Subcutaneous preadipocyte (primary cell): ENCODE results near the gene RPS18. TPM values are rescaled to one million over a fixed set of nuclear protein-coding genes. Genes with fewer than 3 reads are reported as not detected.

Experiments
- total RNA-seq: library from RNA; depleted of rRNA; stranded (reverse); fragments of >200 nt; gene quantifications from 2 replicates; pipeline ENCODE4 v1.2.3, GENCODE V29; 2012

The RPS18 gene
- total RNA-seq = 2,332 and 5,287 TPM in 2 replicates

DNA sequence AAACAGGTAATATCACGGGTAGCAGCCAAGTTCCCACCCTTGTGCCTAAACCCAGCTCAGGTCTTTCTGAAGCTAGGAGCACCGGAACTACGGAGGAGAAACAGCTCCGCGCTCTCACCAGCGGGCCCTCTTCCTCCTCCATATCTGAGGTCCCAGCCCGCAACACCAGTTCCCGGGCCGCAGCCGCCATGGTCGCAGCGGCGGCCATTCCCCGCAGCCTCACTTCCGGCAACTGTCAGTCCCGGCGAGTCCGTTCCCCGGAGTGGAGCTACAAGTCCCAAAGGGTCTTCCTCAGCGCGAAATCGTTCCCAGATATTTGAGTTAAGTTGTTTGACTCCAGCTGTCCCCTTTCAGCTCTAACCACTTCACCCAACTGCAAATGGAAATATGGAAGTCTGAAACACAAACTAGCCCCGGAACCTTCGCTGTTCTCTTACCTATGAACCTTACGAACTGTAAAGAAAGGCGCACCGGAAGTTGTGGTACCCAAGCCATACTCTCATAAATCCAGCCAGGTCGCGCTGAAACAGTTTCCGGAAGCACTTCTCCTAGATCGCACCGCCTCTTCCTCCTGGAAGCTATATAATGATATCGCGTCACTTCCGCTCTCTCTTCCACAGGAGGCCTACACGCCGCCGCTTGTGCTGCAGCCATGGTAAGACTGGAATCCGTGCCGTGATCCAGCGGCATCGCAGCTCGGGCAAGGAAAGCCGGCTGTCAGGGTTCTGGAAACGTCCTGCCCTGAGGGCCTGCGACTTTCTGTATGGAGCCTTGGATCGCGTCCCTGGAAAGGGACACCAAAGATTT lies at the start of gene RPS18, which contains the start of gene VPS52:
Gene RPS18 (plus strand): TSS at position 608 of the 807 bp plus-strand sequence. CDS start 45 bp downstream, at position 653.
Gene VPS52 (minus strand): TSS at position 409 of the 807 bp plus-strand sequence. CDS start 201 bp downstream, at position 208.

DNA sequence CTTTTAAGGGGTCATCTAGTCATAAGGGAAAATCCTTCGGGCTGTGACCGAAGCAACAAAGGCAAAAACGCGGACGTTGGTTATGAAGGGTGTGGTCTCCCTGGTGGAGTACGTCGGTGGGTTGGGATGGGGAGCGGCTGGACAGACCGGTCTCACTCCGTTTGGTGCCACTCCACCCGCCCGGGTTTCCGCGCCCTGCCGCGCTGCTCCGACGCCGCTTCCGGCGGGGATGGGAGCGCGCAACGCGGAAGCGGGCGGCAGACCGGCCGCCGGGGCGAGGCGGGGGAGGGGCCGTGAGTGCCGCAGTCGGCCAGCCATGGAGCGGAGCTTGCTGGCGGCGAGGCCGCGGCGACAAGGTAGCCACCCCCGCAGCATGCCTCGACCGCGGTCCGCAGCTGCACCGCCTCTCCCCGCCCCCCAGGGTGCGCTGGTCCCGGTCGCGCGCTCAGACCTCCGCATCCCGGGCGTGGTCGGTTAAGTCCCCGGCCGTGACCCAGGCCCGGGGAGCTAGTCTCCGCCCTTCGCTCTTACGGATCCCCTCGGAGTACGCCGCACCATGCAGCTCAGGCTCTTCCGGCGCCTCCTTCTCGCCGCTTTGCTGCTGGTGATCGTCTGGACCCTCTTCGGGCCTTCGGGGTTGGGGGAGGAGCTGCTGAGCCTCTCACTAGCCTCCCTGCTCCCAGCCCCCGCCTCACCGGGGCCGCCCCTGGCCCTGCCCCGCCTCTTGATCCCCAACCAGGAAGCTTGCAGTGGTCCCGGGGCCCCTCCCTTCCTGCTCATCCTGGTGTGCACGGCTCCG lies 5.2 kb downstream of the RPS18 start, which contains the start of gene B3GALT4:
Gene B3GALT4 (plus strand): TSS at position 260 of the 799 bp plus-strand sequence. CDS start 297 bp downstream, at position 557.

DNA sequence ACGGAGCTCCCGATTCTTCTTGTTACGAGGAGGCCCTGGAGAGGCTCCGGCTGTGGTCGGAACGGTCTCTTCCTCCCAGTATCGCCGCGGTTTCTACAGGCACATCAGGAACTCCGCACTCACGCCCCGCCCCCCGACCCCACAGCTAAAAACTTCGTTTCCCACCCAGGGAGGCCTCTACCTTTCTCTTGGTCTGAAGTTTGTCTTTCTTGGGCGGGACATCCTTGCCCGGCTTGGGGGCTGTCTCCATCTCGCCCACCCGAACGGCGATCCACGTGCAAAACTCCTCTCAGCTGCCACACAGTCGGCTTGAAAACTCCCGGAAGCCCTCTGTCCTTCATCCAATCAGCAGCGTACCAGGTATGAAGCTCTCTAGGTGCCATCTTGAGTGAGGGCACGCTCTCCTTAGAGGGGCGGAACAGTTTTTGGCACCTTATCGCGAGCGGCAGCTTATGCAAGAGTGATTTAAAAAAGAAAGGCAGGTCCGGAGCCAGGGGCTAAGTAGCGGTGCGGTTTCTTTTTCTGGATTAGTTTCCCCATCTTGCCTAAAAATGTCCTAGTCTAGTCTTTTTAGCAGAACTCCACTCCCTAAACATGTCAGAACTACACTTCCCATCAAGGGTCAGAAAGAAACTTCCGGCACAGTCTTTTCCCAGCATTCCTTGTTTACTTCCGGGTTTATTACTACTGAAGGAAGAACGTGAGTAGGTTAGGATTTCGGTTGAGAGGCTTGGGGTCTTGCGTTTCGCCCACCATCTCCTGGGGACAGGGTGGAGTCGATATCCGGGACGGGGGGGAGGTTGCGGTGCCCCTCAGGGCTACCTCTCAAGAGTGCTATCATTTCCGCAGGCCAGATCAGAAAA lies 17.3 kb downstream of the RPS18 start, which contains the start of the genes PFDN6 and WDR46:
Gene PFDN6 (plus strand): TSS at position 681 of the 863 bp plus-strand sequence. CDS start 256 bp downstream, outside the sequence.
Gene WDR46 (minus strand): TSS at position 319 of the 863 bp plus-strand sequence. CDS start 69 bp downstream, at position 250.

DNA sequence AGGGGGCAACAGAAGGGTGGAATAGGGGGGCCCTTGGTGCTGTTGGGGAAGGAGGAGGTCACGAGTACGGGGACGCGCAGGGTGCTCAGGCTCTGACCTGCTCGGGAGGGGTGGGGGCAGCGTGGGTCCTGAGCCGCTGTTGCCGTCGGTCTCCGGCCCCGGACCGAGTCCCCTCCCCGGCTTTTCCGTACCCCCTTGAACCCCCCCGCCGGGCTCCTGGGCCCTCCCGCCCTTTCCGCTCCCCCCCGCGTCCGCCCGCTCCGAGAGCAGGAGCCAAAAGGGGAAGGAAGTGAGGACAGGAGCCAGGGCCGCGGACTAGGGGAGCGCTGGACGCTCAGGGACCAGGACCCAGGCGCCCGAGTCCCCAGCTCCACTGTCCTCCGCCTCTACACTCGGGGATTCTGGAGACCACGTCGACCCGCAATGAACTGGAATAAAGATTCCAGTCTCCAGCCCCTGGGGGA lies 26.9 kb downstream of the RPS18 start, which contains the start of gene RGL2:
Gene RGL2 (minus strand): TSS at position 170 of the 464 bp plus-strand sequence. CDS start 332 bp downstream, outside the sequence.

GRCh38 chr6:33313709-33314514 lies 42.0 kb downstream of the RPS18 start, which contains the start of gene TAPBP:
Gene TAPBP, minus strand, starts transcription at chr6:33314078. Its CDS starts 37 bp downstream, at chr6:33314041.

DNA sequence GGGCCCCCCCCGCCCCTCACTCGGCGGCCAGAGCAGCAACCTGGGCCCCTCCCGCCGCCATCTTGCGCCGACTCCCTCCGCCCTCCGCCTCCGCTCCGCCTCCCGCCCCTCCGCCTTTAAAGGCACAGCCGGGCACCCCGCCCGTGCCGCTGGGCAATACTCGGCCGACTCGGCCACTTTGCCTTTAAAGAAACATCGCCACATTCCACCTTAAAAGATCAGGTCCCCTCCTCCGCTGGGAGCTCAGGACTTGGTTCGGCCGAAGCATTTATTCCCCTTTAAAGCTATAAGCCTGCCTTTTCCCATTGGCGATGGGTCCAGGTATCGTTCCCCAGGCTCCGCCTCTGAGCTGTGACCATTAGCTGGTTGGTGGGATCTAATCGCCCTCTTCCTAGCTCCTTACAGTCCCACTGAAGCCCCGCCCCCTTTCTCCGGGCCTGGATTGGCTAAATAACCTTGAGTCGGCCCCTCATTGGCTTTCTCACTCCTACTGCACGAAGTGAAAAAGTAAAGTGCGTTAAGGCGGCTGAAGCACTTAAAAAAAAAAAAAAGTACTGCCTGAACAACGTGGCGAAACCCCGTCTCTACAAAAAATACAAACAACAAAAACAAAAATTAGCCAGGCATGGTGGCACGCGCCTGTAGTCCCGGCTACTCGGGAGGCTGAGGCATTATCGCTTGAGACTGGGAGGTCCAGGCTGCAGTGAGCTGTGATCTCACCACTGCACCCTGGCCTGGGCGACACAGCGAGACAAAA lies 46.0 kb downstream of the RPS18 start, which contains the start of gene ZBTB22:
Gene ZBTB22 (minus strand): TSS at position 76 of the 757 bp plus-strand sequence. CDS start 828 bp downstream, outside the sequence.

Other genes starting within 250 kb of the RPS18 start
- gene HLA-DPA1, start 198.4 kb upstream of the RPS18 start, total RNA-seq = 3.1 and 7.0 TPM in 2 replicates
- 1.8 and 10.2 TPM in 2 replicates for gene HLA-DPB1, start 196.1 kb upstream of the RPS18 start, total RNA-seq
- under 0.01 and 0.20 TPM in 2 replicates for gene COL11A2, start 79.6 kb upstream of the RPS18 start, total RNA-seq
- 17.6 and 20.5 TPM in 2 replicates for gene RXRB, start 71.4 kb upstream of the RPS18 start, total RNA-seq
- gene SLC39A7, start 71.2 kb upstream of the RPS18 start, total RNA-seq = 51.8 and 71.0 TPM in 2 replicates
- gene HSD17B8, start 67.4 kb upstream of the RPS18 start, total RNA-seq = 5.3 and 7.0 TPM in 2 replicates
- gene RING1, start 63.6 kb upstream of the RPS18 start, total RNA-seq = 21.7 and 24.2 TPM in 2 replicates
- 31.6 and 39.5 TPM in 2 replicates for gene VPS52, start 199 bp upstream of the RPS18 start, total RNA-seq
- 1.1 and 2.5 TPM in 2 replicates for gene B3GALT4, start 5.0 kb downstream of the RPS18 start, total RNA-seq
- 90.0 and 92.3 TPM in 2 replicates for gene WDR46, start 17.2 kb downstream of the RPS18 start, total RNA-seq
- gene PFDN6, start 17.5 kb downstream of the RPS18 start, total RNA-seq = 38.5 and 40.4 TPM in 2 replicates
- gene RGL2, start 26.9 kb downstream of the RPS18 start, total RNA-seq = 16.9 and 19.2 TPM in 2 replicates
- gene TAPBP, start 42.0 kb downstream of the RPS18 start, total RNA-seq = 68.8 and 73.9 TPM in 2 replicates
- 8.5 and 11.3 TPM in 2 replicates for gene ZBTB22, start 45.7 kb downstream of the RPS18 start, total RNA-seq
- 39.7 and 50.6 TPM in 2 replicates for gene DAXX, start 50.9 kb downstream of the RPS18 start, total RNA-seq
- 33.1 and 58.1 TPM in 2 replicates for gene KIFC1, start 119.7 kb downstream of the RPS18 start, total RNA-seq
- gene PHF1, start 138.9 kb downstream of the RPS18 start, total RNA-seq = 8.1 and 14.1 TPM in 2 replicates
- gene CUTA, start 146.0 kb downstream of the RPS18 start, total RNA-seq = 70.2 and 82.3 TPM in 2 replicates
- gene SYNGAP1, start 148.0 kb downstream of the RPS18 start, total RNA-seq = 6.1 and 6.2 TPM in 2 replicates
- gene ZBTB9, start 182.5 kb downstream of the RPS18 start, total RNA-seq = 4.0 and 6.1 TPM in 2 replicates